HAP-1 (cell line): Measurements from ENCODE around the gene DLGAP4.

Experiments
- DNase-seq, 2 experiments: peaks; one replicate each; pipeline ENCODE4 v3.0.0-alpha.2; 2016 to 2020; ENCODE audit warnings: low spot score in 2 of 2
- H3K27me3 ChIP-seq: fragments of 250-450 bp; sonication (Bioruptor Pico); 2 replicates; pipeline ENCODE4 v1.5.1; 2020; ENCODE audit warnings: low read depth, mild to moderate bottlenecking, moderate library complexity
- H3K36me3 ChIP-seq: fragments of 250-450 bp; sonication (Bioruptor Pico); replicated peaks from 2 replicates; pipeline ENCODE4 v1.5.1; 2020; ENCODE audit warnings: mild to moderate bottlenecking
- H3K4me1 ChIP-seq: fragments of 250-450 bp; sonication (Bioruptor Pico); 2 replicates; pipeline ENCODE4 v1.5.1; 2020; ENCODE audit warnings: mild to moderate bottlenecking
- H3K4me3 ChIP-seq: fragments of 250-450 bp; sonication (Bioruptor Pico); 2 replicates; pipeline ENCODE4 v1.5.1; 2020; ENCODE audit warnings: mild to moderate bottlenecking, moderate library complexity
- H3K9me3 ChIP-seq: fragments of 250-450 bp; sonication (Bioruptor Pico); 2 replicates; pipeline ENCODE4 v1.5.1; 2020; ENCODE audit warnings: mild to moderate bottlenecking, moderate library complexity
- in situ Hi-C: fragments of 300-500 bp; cut with MboI; formaldehyde crosslinking; loops from 3 replicates; pipeline ENCODE4 v1.14.3; 2020; ENCODE audit warnings: low sequenced_read_pairs, inconsistent platforms, mixed read lengths

DLGAP4 gene

GRCh38 chr20:36355469-36356171 is 49.5 kb downstream of the DLGAP4 start:
- Histone ChIP-seq H3K4me1 (no peaks in the 10 kb centered on the region), H3K36me3 (no peaks in the 10 kb centered on the region), H3K27me3 (no peaks in the 10 kb centered on the region), H3K9me3 (no peaks in the 10 kb centered on the region), H3K4me3 (no peak overlapping the region)
- no peak for DNase-seq
- in situ Hi-C loops, result no loop called here

DNA sequence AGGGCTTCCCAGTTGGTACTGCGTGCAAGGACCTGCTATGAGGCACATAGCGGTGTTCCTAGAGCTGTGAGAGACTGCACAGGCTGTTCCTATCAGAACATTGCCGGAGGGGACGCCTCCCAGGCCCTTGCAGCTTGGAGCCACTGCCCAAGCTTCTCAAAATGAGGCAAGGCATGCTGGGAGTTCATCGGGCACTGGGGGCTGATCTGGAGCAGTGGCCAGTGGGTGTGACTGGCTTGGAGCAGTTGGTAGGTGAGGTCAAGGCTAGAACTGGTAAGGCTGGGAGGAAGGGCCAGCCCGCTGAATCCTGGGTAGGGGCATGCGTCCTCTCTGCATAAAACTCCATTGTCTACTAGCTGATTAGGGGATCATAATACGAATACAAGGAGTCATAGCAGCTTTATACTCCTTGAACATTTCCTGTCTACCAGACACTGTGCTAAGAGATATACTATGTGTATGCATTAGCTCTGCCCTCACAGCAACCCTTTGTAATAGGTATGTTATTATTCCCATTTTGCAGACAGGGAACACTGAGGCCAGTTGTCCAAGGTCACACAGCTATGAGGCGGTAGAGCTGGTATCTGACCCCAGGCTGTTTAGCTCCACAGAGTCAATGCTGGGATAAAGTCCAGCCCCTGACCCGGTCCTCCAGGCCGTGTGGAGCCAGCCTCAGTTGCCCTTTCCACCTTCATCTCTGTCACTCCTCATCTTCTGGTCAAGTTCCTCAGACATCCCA is 53.7 kb downstream of the DLGAP4 start:
- DNase-seq, result no peak
- no peaks in the 10 kb centered on the region for H3K4me1 ChIP-seq
- no peaks in the 10 kb centered on the region for H3K36me3 ChIP-seq
- no peaks in the 10 kb centered on the region for H3K27me3 ChIP-seq
- no peaks in the 10 kb centered on the region for H3K9me3 ChIP-seq
- in situ Hi-C loops, result no loop called here
- H3K4me3 ChIP-seq, result no peak overlapping the region

DNA sequence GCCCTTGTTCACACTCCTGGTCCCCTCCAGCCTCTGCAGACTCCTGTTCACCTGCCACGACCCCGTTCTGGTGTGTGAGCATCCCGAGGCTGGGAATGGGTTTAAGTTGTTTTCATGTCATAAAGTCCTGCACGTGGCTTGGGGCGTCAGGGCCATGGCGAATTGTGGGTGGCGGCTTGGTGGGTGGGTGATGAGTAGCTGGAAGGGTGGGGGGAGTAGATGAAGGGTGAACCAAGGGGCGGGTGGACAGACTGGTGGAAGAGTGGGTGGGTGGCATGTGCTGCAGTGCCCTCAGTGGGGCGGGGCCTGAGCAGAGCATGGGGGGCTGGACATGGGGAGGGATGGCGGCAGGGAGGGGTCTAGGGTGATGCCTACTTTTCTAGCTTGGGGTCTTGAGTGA is 54.3 kb downstream of the DLGAP4 start:
- no peaks in the 10 kb centered on the region for H3K27me3 ChIP-seq
- H3K36me3 ChIP-seq, result no peaks in the 10 kb centered on the region
- H3K4me1 ChIP-seq, result no peaks in the 10 kb centered on the region
- no peak for DNase-seq
- no peaks in the 10 kb centered on the region for H3K9me3 ChIP-seq
- H3K4me3 ChIP-seq, result no peak overlapping the region
- in situ Hi-C loops, result no loop called here

GRCh38 chr20:36361406-36361805 is 55.3 kb downstream of the DLGAP4 start:
- in situ Hi-C loops, result no loop called here
- no peak for DNase-seq
- no peak overlapping the region for H3K4me3 ChIP-seq
- no peaks in the 10 kb centered on the region for H3K4me1 ChIP-seq
- no peaks in the 10 kb centered on the region for H3K9me3 ChIP-seq
- H3K27me3 ChIP-seq, result no peaks in the 10 kb centered on the region
- no peaks in the 10 kb centered on the region for H3K36me3 ChIP-seq

- DNase-seq, result no peak
- Histone ChIP-seq H3K27me3 (no peaks in the 10 kb centered on the region), H3K9me3 (no peaks in the 10 kb centered on the region), H3K4me3 (no peak overlapping the region), H3K4me1 (no peaks in the 10 kb centered on the region), H3K36me3 (no peaks in the 10 kb centered on the region)
- in situ Hi-C loops, result no loop called here
Measured at GRCh38 chr20:36362261-36362660, 56.1 kb downstream of the DLGAP4 start.

DNA sequence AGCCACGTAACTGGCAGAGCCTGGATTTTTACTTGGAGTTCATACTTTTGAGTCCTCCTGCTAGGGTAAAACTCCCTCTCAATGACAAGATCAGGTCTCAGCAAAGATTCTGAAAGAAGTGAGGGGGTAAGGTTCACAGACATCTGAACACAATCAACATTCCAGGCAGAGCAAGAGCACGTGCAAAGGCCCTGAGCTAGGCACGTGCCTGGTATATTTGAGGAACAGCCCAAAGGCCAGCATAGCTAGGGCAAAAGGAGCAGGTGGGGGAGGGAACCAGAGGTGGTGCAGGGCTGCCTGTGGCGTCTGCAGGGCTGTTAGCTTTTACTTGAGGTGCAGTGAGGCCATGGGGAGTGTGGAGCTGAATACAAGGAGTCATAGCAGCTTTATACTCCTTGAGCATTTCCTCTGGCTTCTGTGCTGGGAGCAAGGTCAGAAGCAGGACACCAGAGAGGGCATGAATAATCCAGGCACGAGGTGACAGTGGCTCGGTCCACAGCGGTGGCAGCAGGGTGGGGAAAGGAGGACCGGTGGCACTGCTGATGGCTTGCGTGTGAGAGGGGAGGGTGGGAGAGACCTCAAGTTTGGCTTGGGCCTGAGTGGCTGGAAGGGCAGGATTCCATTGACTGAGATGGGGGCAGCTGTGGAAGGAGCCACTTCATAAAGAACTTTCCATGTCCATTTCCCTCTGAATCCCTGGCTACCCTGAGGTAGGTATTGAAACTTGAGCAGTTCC is 57.0 kb downstream of the DLGAP4 start:
- Histone ChIP-seq H3K27me3 (no peaks in the 10 kb centered on the region), H3K36me3 (no peaks in the 10 kb centered on the region)

GRCh38 chr20:36364506-36364905 is 58.4 kb downstream of the DLGAP4 start:
- in situ Hi-C loops, result no loop called here
- no peak for DNase-seq
- no peaks in the 10 kb centered on the region for H3K27me3 ChIP-seq

More for the DNA sequence above, 57.0 kb downstream of the DLGAP4 start:
- Histone ChIP-seq H3K4me1 (no peaks in the 10 kb centered on the region), H3K4me3 (no peak overlapping the region), H3K9me3 (no peaks in the 10 kb centered on the region)
- DNase-seq, result no peak
- in situ Hi-C loops, result no loop called here

DNA sequence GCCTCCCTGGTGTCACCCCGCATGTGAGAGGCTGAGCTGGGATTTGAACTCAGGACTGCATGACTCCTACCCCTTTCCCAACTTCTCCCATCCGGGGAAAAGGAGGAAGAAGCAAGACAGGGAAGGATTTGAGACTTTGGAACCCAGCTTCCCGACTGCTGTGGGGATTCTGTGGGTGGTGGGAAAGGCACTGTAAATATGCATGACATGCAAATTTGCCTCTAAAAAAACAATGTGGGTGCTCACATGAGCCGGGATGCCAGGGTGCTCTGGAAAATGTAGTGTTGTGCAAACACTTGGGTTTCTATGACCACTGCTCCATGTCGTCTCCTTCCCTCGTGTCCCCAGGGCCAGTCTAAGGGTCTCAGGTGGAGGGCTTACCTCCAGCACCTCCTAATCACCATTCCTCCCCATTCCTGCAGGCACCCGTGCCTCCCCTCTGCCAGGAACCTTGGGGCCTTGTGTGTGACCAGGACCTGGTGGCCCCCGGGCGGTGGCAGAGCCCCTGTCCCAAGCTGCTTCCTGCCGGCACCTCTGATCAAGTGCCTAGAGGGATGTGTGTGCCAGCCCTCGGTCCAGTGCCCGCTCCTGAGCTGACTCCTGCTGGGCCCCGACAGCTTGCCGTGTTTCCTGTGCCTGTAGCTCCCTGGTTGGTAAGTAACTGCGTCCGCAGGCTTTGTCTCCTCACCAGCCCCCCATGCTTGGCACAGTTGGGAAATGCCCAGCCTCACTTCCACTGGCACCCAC is 60.7 kb downstream of the DLGAP4 start:
- DNase-seq, result no peak
- Histone ChIP-seq H3K4me1 (no peaks in the 10 kb centered on the region), H3K9me3 (no peaks in the 10 kb centered on the region), H3K4me3 (no peak overlapping the region), H3K27me3 (0 out of 2 replicates have a peak, but pooled peaks cover 2% of the 10 kb centered on the region), H3K36me3 (no peaks in the 10 kb centered on the region)
- in situ Hi-C loops, result no loop called here

More at GRCh38 chr20:36364506-36364905, 58.4 kb downstream of the DLGAP4 start:
- Histone ChIP-seq H3K36me3 (no peaks in the 10 kb centered on the region), H3K4me1 (no peaks in the 10 kb centered on the region), H3K9me3 (no peaks in the 10 kb centered on the region), H3K4me3 (no peak overlapping the region)

GRCh38 chr20:36367370-36367745 is 61.2 kb downstream of the DLGAP4 start:
- in situ Hi-C loops, result no loop called here
- Histone ChIP-seq H3K4me1 (no peaks in the 10 kb centered on the region), H3K27me3 (0 out of 2 replicates have a peak, but pooled peaks cover 2% of the 10 kb centered on the region), H3K36me3 (no peaks in the 10 kb centered on the region), H3K9me3 (no peaks in the 10 kb centered on the region), H3K4me3 (no peak overlapping the region)
- DNase-seq, result no peak

DNA sequence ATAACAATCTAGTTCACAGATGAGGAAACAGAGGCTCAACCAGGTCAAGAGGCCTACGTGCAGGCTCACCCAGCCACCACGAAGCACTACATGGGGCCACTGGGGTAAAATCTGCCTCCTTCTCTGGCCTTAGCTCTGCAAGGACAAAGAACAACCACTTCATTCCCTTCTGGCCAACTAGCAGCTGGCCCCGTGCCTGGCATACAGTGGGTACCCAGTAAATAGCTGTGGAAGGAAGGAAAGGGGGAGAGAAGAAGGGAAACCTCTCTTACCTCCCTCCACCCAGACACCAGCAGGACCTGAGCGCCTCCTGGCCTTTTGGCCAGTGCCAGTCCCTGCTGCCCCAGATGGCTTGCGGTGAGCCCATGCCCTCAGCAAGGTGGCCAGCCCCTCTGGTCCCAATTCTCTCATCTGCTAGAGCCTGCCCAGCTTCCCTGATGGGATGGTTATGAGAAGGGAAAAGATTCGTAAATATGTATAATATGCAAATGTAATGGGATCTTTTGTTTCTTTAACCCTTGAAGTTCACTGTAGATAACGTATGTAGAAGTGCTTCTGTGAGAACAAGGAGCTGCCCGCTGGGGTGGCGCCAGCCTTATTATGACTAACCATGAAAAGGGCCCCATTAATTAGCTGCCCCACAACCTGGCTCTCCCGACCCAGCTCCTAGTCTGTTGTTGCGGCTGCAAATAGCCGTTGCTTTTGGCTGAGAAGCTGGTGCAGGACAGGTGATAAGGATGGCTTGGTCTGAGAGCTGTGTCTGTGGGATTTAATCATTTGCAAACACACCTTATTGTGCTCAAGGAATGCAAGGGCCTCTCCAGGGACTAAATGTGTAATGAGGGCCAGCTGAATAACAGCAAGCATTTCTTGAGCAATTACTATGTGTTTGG is 62.0 kb downstream of the DLGAP4 start:
- H3K27me3 ChIP-seq, result 0 out of 2 replicates have a peak, but pooled peaks cover 2% of the 10 kb centered on the region

DNA sequence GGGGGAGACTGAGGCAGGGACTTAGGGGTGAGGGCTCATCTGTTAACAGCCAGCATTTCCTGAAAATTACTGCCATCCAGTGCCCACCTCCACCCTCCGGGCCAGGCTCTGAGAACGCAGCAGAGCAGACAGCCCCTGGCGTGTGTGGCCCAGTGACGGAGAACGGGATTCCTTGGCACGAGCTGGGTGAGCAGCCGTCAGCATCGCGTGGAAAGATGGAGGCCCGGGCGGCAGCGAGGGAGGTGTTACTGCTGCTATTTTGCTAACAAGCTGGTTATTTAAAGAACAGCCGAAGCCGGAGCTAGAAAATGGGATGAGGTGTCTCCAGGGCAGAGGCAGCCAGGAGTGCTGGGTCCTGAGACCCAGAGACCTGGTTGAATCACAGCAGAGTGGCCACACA is 62.7 kb downstream of the DLGAP4 start:
- Histone ChIP-seq H3K4me1 (no peaks in the 10 kb centered on the region), H3K27me3 (0 out of 2 replicates have a peak, but pooled peaks cover 2% of the 10 kb centered on the region), H3K36me3 (no peaks in the 10 kb centered on the region), H3K9me3 (no peaks in the 10 kb centered on the region), H3K4me3 (no peak overlapping the region)
- no peak for DNase-seq
- in situ Hi-C loops, result no loop called here

More for the DNA sequence above, 62.0 kb downstream of the DLGAP4 start:
- Histone ChIP-seq H3K9me3 (no peaks in the 10 kb centered on the region), H3K4me1 (no peaks in the 10 kb centered on the region), H3K36me3 (no peaks in the 10 kb centered on the region), H3K4me3 (no peak overlapping the region)
- no peak for DNase-seq
- in situ Hi-C loops, result no loop called here

GRCh38 chr20:36369739-36370138 is 63.6 kb downstream of the DLGAP4 start:
- Histone ChIP-seq H3K4me1 (no peaks in the 10 kb centered on the region), H3K4me3 (no peak overlapping the region), H3K9me3 (no peaks in the 10 kb centered on the region), H3K36me3 (no peaks in the 10 kb centered on the region), H3K27me3 (0 out of 2 replicates have a peak, but pooled peaks cover 2% of the 10 kb centered on the region)
- no peak for DNase-seq
- in situ Hi-C loops, result no loop called here
